ENCODE results near the gene PDCD4.

GRCh38 chr10:110871298-110872084, at the start of gene PDCD4:
- no peak for TF ChIP-seq CTCF (conservative IDR thresholded peaks at IDR 0.05)
- TF ChIP-seq ZFX (IDR thresholded peaks at IDR 0.05): no peak
